IMR-90 (cell line): ENCODE measurements around the gene AP1S1. TPM values are rescaled to one million over a fixed set of nuclear protein-coding genes. Genes with fewer than 3 reads are reported as not detected.
A peak's percentile ranks its signal among the peaks of the same experiment; 100 is the strongest.
"Not testable (repeated sequence)": the region's sequence is repeated elsewhere in the genome, so short reads cannot be mapped to it uniquely, and the experiment has no call there.

Source experiments
- ATAC-seq: fragments of 200-7000 bp; cut with Tn5 transposase; 2 replicates; pipeline ENCODE4 v1.9.1; 2020; ENCODE audit warnings: low read depth, mild to moderate bottlenecking, moderate library complexity
- BruUV-seq: library from RNA; stranded (reverse); fragments of 400-500 nt; replicated peaks from 2 replicates; lab custom pipeline; 2021; lab: Mats Ljungman, UMichigan
- CTCF ChIA-PET: fragments of 300-600 bp; formaldehyde crosslinking; extraction: SDS; loops from one replicate; lab custom pipeline; 2021; ENCODE audit warnings: antibody characterized with exemption; lab: Yijun Ruan, JAX
- POLR2A ChIA-PET: fragments of 300-600 bp; sonication (Branson Sonifier 250); formaldehyde crosslinking; loops from one replicate; lab custom pipeline; 2022; ENCODE audit warnings: antibody characterized with exemption; ENCODE audit not compliant: unreplicated experiment; lab: Charles Lee
- DNase-seq: peaks from one replicate; pipeline ENCODE4 v3.0.0; 2013
- H2AFZ ChIP-seq: replicated peaks from 2 replicates; pipeline ENCODE3; 2013; ENCODE audit warnings: low read length, mild to moderate bottlenecking; ENCODE audit not compliant: poor library complexity
- H2AK5ac ChIP-seq: 2 replicates; pipeline ENCODE4 v1.6.1; 2013; ENCODE audit warnings: low read depth, low read length, inconsistent platforms
- H2AK9ac ChIP-seq: replicated peaks from 2 replicates; pipeline ENCODE3; 2013; ENCODE audit warnings: mild to moderate bottlenecking, low read depth, low read length, moderate library complexity; ENCODE audit not compliant: poor library complexity
- H2BK120ac ChIP-seq: 2 replicates; pipeline ENCODE4 v1.6.1; 2013; ENCODE audit warnings: low read depth, low read length, inconsistent platforms
- H2BK15ac ChIP-seq: 3 replicates; pipeline ENCODE4 v1.6.1; 2013; ENCODE audit warnings: low read depth, low read length, inconsistent platforms
- H2BK20ac ChIP-seq: 2 replicates; pipeline ENCODE4 v1.6.1; 2013; ENCODE audit warnings: low read depth, mild to moderate bottlenecking, inconsistent platforms, low read length, moderate library complexity
- H2BK5ac ChIP-seq: 2 replicates; pipeline ENCODE4 v1.6.1; 2013; ENCODE audit warnings: mild to moderate bottlenecking, low read depth, low read length, inconsistent platforms; ENCODE audit not compliant: poor library complexity, severe bottlenecking
- H3K14ac ChIP-seq: replicated peaks from 2 replicates; pipeline ENCODE4 v1.6.1; 2013; ENCODE audit warnings: low read depth, low read length, inconsistent platforms
- H3K18ac ChIP-seq: 2 replicates; pipeline ENCODE4 v1.6.1; 2013; ENCODE audit warnings: low read depth, low read length, control low read depth
- H3K23ac ChIP-seq: 2 replicates; pipeline ENCODE4 v1.6.1; 2013; ENCODE audit warnings: low read depth, low read length, inconsistent platforms
- H3K27ac ChIP-seq: 2 replicates; pipeline ENCODE4 v1.5.1; 2013; ENCODE audit warnings: mild to moderate bottlenecking, control low read depth, low read length; ENCODE audit not compliant: insufficient read depth
- H3K27me3 ChIP-seq: 2 replicates; pipeline ENCODE4 v1.6.1; 2013; ENCODE audit warnings: low read length; ENCODE audit not compliant: control insufficient read depth, insufficient read depth
- H3K36me3 ChIP-seq: 2 replicates; pipeline ENCODE4 v1.6.1; 2013; ENCODE audit warnings: low read length, mixed read lengths; ENCODE audit not compliant: control insufficient read depth, insufficient read depth
- H3K4ac ChIP-seq: 2 replicates; pipeline ENCODE4 v1.6.1; 2013; ENCODE audit warnings: low read depth, low read length, inconsistent platforms
- H3K4me1 ChIP-seq: 2 replicates; pipeline ENCODE4 v1.6.1; 2013; ENCODE audit warnings: low read length, mixed read lengths; ENCODE audit not compliant: control insufficient read depth, insufficient read depth
- H3K4me2 ChIP-seq: 2 replicates; pipeline ENCODE4 v1.6.1; 2013; ENCODE audit warnings: low read depth, mild to moderate bottlenecking, control low read depth, low read length, moderate library complexity
- H3K4me3 ChIP-seq: 2 replicates; pipeline ENCODE4 v1.5.1; 2013; ENCODE audit warnings: low read depth, mild to moderate bottlenecking, control low read depth, low read length, moderate library complexity; ENCODE audit not compliant: insufficient read depth
- H3K56ac ChIP-seq: 2 replicates; pipeline ENCODE4 v1.6.1; 2013; ENCODE audit warnings: low read length, inconsistent platforms; ENCODE audit not compliant: insufficient read depth; ENCODE audit errors: extremely low read depth
- H3K79me1 ChIP-seq, 2 experiments: 2 replicates each; pipeline ENCODE4 v1.6.1; 2013; ENCODE audit warnings: low read length in 2 of 2, inconsistent platforms in 1 of 2, low read depth in 1 of 2
- H3K9ac ChIP-seq: 2 replicates; pipeline ENCODE4 v1.6.1; 2013; ENCODE audit warnings: low read depth, low read length, control low read depth
- H3K9me1 ChIP-seq: 2 replicates; pipeline ENCODE4 v1.6.1; 2013; ENCODE audit warnings: low read length, inconsistent platforms; ENCODE audit not compliant: insufficient read depth
- H3K9me3 ChIP-seq: 2 replicates; pipeline ENCODE4 v1.6.1; 2013; ENCODE audit warnings: low read length; ENCODE audit not compliant: control insufficient read depth, insufficient read depth
- H4K20me1 ChIP-seq: 2 replicates; pipeline ENCODE4 v1.6.1; 2013; ENCODE audit warnings: low read length, inconsistent platforms; ENCODE audit not compliant: insufficient read depth
- H4K5ac ChIP-seq: 2 replicates; pipeline ENCODE4 v1.6.1; 2013; ENCODE audit warnings: mild to moderate bottlenecking, low read depth, low read length, control low read depth
- H4K8ac ChIP-seq, 2 experiments: 2 replicates each; pipeline ENCODE4 v1.6.1; 2013; ENCODE audit warnings: low read depth in 2 of 2, low read length in 2 of 2, control low read depth in 1 of 2, inconsistent platforms in 1 of 2
- H4K91ac ChIP-seq: 2 replicates; pipeline ENCODE4 v1.6.1; 2013; ENCODE audit warnings: low read depth, low read length, inconsistent platforms; ENCODE audit not compliant: insufficient read depth
- MAZ ChIP-seq: IDR thresholded peaks from 2 replicates; pipeline ENCODE4 v1.6.1; 2012; ENCODE audit warnings: low read depth, mild to moderate bottlenecking, low read length, improper control_type of control experiment, moderate library complexity, borderline replicate concordance
- RCOR1 ChIP-seq: IDR thresholded peaks from 2 replicates; pipeline ENCODE4 v1.6.1; 2012; ENCODE audit warnings: mild to moderate bottlenecking, low read length, improper control_type of control experiment; ENCODE audit not compliant: insufficient replicate concordance
- WGBS, 2 experiments: methylation state at CpG; one replicate each; pipeline versions ENCODE4 v1.1.5 to v1.1.7; 2013; ENCODE audit warnings: missing lambda C conversion rate in 2 of 2; ENCODE audit not compliant: insufficient read length in 1 of 2; ENCODE audit errors: extremely low coverage in 2 of 2; 5-methylcytosine and 5-hydroxymethylcytosine counted together
- dilution Hi-C: fragments of 300-500 bp; cut with HindIII; formaldehyde crosslinking; loops from one replicate; pipeline ENCODE4 v1.14.3; 2018; ENCODE audit warnings: low sequenced_read_pairs; ENCODE audit not compliant: unreplicated experiment
- in situ Hi-C: fragments of 300-500 bp; cut with MboI; formaldehyde crosslinking; loops from 3 replicates; pipeline ENCODE4 v1.14.3; 2019; ENCODE audit warnings: low sequenced_read_pairs, inconsistent platforms, mixed read lengths
- intact Hi-C: fragments of 100-400 bp; cut with micrococcal nuclease; formaldehyde crosslinking; loops from 2 replicates; pipeline ENCODE4 v1.10.0; 2022
- polyA plus RNA-seq, 3 experiments: library from polyadenylated mRNA; depleted of rRNA; stranded (reverse); fragments of >200 nt; gene quantifications; 2 replicates each; pipeline ENCODE4 v1.2.3, GENCODE V29; 2012; ENCODE audit warnings: low replicate concordance in 1 of 3
- total RNA-seq: library from RNA; depleted of rRNA; stranded (reverse); fragments of >200 nt; gene quantifications from 2 replicates; pipeline ENCODE4 v1.2.3, GENCODE V29; 2012
- TF ChIP-seq, protein P1 (sequence below): fragments of 150-350 bp; IDR thresholded peaks from 2 replicates; pipeline ENCODE4 v1.6.1; 2017; ENCODE audit warnings: mild to moderate bottlenecking, antibody characterized with exemption, low read length, low read depth

The AP1S1 gene
- total and polyA plus RNA-seq, 2 of the 4 experiments (the other 2 are of a cell fraction): 187 to 295 TPM

GRCh38 chr7:101104799-101105198, 49.5 kb upstream of the AP1S1 start (continued):
- TF ChIP-seq MAZ (no peak), RCOR1 (no peak)
- TF ChIP-seq, protein P1, sequence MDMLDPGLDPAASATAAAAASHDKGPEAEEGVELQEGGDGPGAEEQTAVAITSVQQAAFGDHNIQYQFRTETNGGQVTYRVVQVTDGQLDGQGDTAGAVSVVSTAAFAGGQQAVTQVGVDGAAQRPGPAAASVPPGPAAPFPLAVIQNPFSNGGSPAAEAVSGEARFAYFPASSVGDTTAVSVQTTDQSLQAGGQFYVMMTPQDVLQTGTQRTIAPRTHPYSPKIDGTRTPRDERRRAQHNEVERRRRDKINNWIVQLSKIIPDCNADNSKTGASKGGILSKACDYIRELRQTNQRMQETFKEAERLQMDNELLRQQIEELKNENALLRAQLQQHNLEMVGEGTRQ: no peak

GRCh38 chr7:101105248-101105647, 49.0 kb upstream of the AP1S1 start:
- peak overlapping the region; percentile 17 for H2BK5ac ChIP-seq
- WGBS, 2 experiments: 80% methylated on average over 3 of the region's 5 CpGs; no CpG with 5 or more reads in 1 of the 2 experiments
- H3K56ac ChIP-seq, H3K9me3 ChIP-seq, H3K27ac ChIP-seq, H4K20me1 ChIP-seq, H3K36me3 ChIP-seq, H4K5ac ChIP-seq, intact Hi-C loops, H3K18ac ChIP-seq, BruUV-seq, POLR2A ChIA-PET, H3K9ac ChIP-seq, ATAC-seq, dilution Hi-C loops, H3K4me2 ChIP-seq, DNase-seq, H3K27me3 ChIP-seq, H3K4me3 ChIP-seq, CTCF ChIA-PET: not testable (repeated sequence)
- peaks cover 15% of the 10 kb centered on the region for H3K9me1 ChIP-seq
- peak overlapping the region; percentile 78 for H3K4ac ChIP-seq
- H2AK5ac ChIP-seq: peak overlapping the region; percentile 91
- H4K91ac ChIP-seq: peak overlapping the region; percentile 83
- peak overlapping the region; percentile 80 for H2BK120ac ChIP-seq
- H3K14ac ChIP-seq: peak overlapping the region; percentile 68; the same call in 1 of the 2 replicates
- H4K8ac ChIP-seq: peak overlapping the region; percentile 30 to 77; a peak in 2 of 4 replicates
- peak overlapping the region; percentile 75 for H2BK20ac ChIP-seq
- H3K4me1 ChIP-seq: peaks cover 18% of the 10 kb centered on the region
- peak overlapping the region; percentile 91 for H2BK15ac ChIP-seq
- peak overlapping the region; percentile 90 for H2AK9ac ChIP-seq
- in situ Hi-C loops: loop anchor here (25.0 kb wide), 1 partner anchor 668 kb away; the partner anchor contains the start of genes MEPCE, PPP1R35 and ZCWPW1
- H3K23ac ChIP-seq: peak overlapping the region; percentile 33; the same call in 1 of the 2 replicates
- H3K79me1 ChIP-seq: peaks cover 11 to 38% of the 10 kb centered on the region in 2 experiments; a peak in 3 of 4 replicates
- peak overlapping the region; percentile 82 for H2AFZ ChIP-seq
